GM23338 (cell line): ENCODE data around the gene BCR. TPM values are rescaled to one million over a fixed set of nuclear protein-coding genes. Genes with fewer than 3 reads are reported as not detected.
A peak's percentile ranks its signal among the peaks of the same experiment; 100 is the strongest.

Experiments
- ATAC-seq: fragments of 200-7000 bp; cut with Tn5 transposase; 3 replicates; pipeline ENCODE4 v1.9.1; 2020
- DNase-seq: peaks from one replicate; pipeline ENCODE4 v3.0.0-alpha.2; 2015; ENCODE audit warnings: low spot score
- H2AFZ ChIP-seq: fragments of 200-600 bp; sonication (generic); 2 replicates; pipeline ENCODE4 v1.8.0; 2016; ENCODE audit warnings: antibody characterized with exemption, mild to moderate bottlenecking, moderate library complexity
- H3F3A ChIP-seq: fragments of 200-600 bp; sonication (generic); replicated peaks from 2 replicates; pipeline ENCODE4 v1.8.0; 2017; ENCODE audit warnings: antibody characterized with exemption, mixed run types, low read depth
- H3K27ac ChIP-seq: fragments of 200-600 bp; sonication (generic); 2 replicates; pipeline ENCODE4 v1.6.1; 2016; ENCODE audit warnings: low read depth
- H3K27me3 ChIP-seq: fragments of 200-600 bp; sonication (generic); 2 replicates; pipeline ENCODE4 v1.8.0; 2016; ENCODE audit warnings: mild to moderate bottlenecking, mixed run types, moderate library complexity; ENCODE audit not compliant: insufficient read depth
- H3K36me3 ChIP-seq: fragments of 200-600 bp; sonication (generic); 2 replicates; pipeline ENCODE4 v1.8.0; 2016; ENCODE audit warnings: mild to moderate bottlenecking; ENCODE audit not compliant: insufficient read depth
- H3K4me1 ChIP-seq: fragments of 200-600 bp; sonication (generic); 2 replicates; pipeline ENCODE4 v1.8.0; 2016; ENCODE audit warnings: mild to moderate bottlenecking, moderate library complexity; ENCODE audit not compliant: insufficient read depth
- H3K4me2 ChIP-seq: fragments of 200-600 bp; sonication (generic); 2 replicates; pipeline ENCODE4 v1.7.1; 2017; ENCODE audit warnings: mixed run types
- H3K4me3 ChIP-seq: fragments of 200-600 bp; sonication (generic); 2 replicates; pipeline ENCODE4 v1.6.1; 2016; ENCODE audit warnings: mixed run types
- H3K79me2 ChIP-seq: fragments of 200-600 bp; sonication (generic); replicated peaks from 2 replicates; pipeline ENCODE4 v1.8.0; 2017; ENCODE audit warnings: mild to moderate bottlenecking; ENCODE audit not compliant: insufficient read depth
- H3K9me2 ChIP-seq: fragments of 200-600 bp; sonication (generic); 2 replicates; pipeline ENCODE4 v1.8.0; 2017; ENCODE audit not compliant: insufficient read depth
- H4K20me1 ChIP-seq: fragments of 200-600 bp; sonication (generic); replicated peaks from 2 replicates; pipeline ENCODE4 v1.8.0; 2017; ENCODE audit warnings: mild to moderate bottlenecking; ENCODE audit not compliant: insufficient read depth
- H3K27ac Mint-ChIP-seq: 2 replicates; pipeline ENCODE4 v1.8.0; 2020; ENCODE audit warnings: inconsistent platforms, mild to moderate bottlenecking, moderate library complexity, mixed read lengths
- H3K27me3 Mint-ChIP-seq: 3 replicates; pipeline ENCODE4 v1.8.0; 2022; ENCODE audit warnings: low read depth, mild to moderate bottlenecking, moderate library complexity, mixed read lengths, inconsistent platforms; ENCODE audit not compliant: insufficient read depth, poor library complexity
- H3K36me3 Mint-ChIP-seq: 3 replicates; pipeline ENCODE4 v1.8.0; 2021; ENCODE audit warnings: low read depth, mild to moderate bottlenecking, inconsistent platforms, moderate library complexity, mixed read lengths
- H3K4me1 Mint-ChIP-seq: 3 replicates; pipeline ENCODE4 v1.8.0; 2020; ENCODE audit warnings: mild to moderate bottlenecking, inconsistent platforms, mixed read lengths
- H3K4me3 Mint-ChIP-seq: 3 replicates; pipeline ENCODE4 v1.8.0; 2021; ENCODE audit warnings: moderate library complexity, mild to moderate bottlenecking, inconsistent platforms, mixed read lengths
- H3K9me3 Mint-ChIP-seq: 3 replicates; pipeline ENCODE4 v1.8.0; 2020; ENCODE audit warnings: moderate library complexity, mild to moderate bottlenecking, inconsistent platforms, mixed read lengths
- ETS1 ChIP-seq: IDR thresholded peaks from 2 replicates; pipeline ENCODE4 v1.6.1; 2016; ENCODE audit warnings: antibody characterized with exemption
- EZH2 ChIP-seq: fragments of 200-600 bp; sonication (generic); IDR thresholded peaks from one replicate; pipeline ENCODE4 v1.8.0; 2017; ENCODE audit warnings: antibody characterized with exemption, mild to moderate bottlenecking, low read depth; ENCODE audit not compliant: unreplicated experiment
- EZH2phosphoT487 ChIP-seq: fragments of 200-600 bp; sonication (generic); IDR thresholded peaks from one replicate; pipeline ENCODE4 v1.8.1; 2018; ENCODE audit warnings: antibody characterized with exemption; ENCODE audit not compliant: unreplicated experiment
- JUNB ChIP-seq: IDR thresholded peaks from one replicate; pipeline ENCODE4 v1.6.1; 2016; ENCODE audit warnings: antibody characterized with exemption; ENCODE audit not compliant: unreplicated experiment
- NANOG ChIP-seq: IDR thresholded peaks from 2 replicates; pipeline ENCODE4 v1.6.1; 2016; ENCODE audit warnings: antibody characterized with exemption, borderline replicate concordance
- POLR2AphosphoS5 ChIP-seq: IDR thresholded peaks from 2 replicates; pipeline ENCODE4 v1.6.1; 2016; ENCODE audit warnings: antibody characterized with exemption, low read depth
- STAT1 ChIP-seq: IDR thresholded peaks from one replicate; pipeline ENCODE4 v1.6.1; 2016; ENCODE audit warnings: antibody characterized with exemption; ENCODE audit not compliant: unreplicated experiment
- ZNF114 ChIP-seq: fragments of 250-450 bp; sonication (Bioruptor Pico); IDR thresholded peaks from 2 replicates; pipeline ENCODE4 v1.5.0; 2020; ENCODE audit warnings: mild to moderate bottlenecking, moderate library complexity
- ZNF462 ChIP-seq: fragments of 250-450 bp; sonication (Bioruptor Pico); IDR thresholded peaks from 2 replicates; pipeline ENCODE4 v1.5.0; 2020; ENCODE audit warnings: mild to moderate bottlenecking, moderate library complexity
- polyA plus RNA-seq: library from polyadenylated mRNA; unstranded; fragments of >200 nt; fragmentation: Nextera tagmentation; extraction: Ambion mirVana; gene quantifications from 2 replicates; pipeline ENCODE4 v1.2.1, GENCODE V29; 2016
- total RNA-seq: library from RNA; depleted of rRNA; stranded (reverse); fragments of >200 nt; shearing (Covaris generic); gene quantifications from 2 replicates; pipeline ENCODE4 v1.2.3, GENCODE V29; 2014
- TF ChIP-seq, protein P1 (sequence below), 2 experiments: fragments of 200-600 bp in 1 of 2; sonication (generic) in 1 of 2; conservative IDR thresholded peaks; 2 replicates each; pipeline versions ENCODE4 v1.5.1 to v1.6.1; 2016 to 2017; ENCODE audit warnings: antibody characterized with exemption in 2 of 2, low read depth in 2 of 2, mild to moderate bottlenecking in 2 of 2, moderate library complexity in 1 of 2

Gene BCR
- total and polyA plus RNA-seq, 2 experiments from 2014 or later = 17.7 to 121 TPM

DNA sequence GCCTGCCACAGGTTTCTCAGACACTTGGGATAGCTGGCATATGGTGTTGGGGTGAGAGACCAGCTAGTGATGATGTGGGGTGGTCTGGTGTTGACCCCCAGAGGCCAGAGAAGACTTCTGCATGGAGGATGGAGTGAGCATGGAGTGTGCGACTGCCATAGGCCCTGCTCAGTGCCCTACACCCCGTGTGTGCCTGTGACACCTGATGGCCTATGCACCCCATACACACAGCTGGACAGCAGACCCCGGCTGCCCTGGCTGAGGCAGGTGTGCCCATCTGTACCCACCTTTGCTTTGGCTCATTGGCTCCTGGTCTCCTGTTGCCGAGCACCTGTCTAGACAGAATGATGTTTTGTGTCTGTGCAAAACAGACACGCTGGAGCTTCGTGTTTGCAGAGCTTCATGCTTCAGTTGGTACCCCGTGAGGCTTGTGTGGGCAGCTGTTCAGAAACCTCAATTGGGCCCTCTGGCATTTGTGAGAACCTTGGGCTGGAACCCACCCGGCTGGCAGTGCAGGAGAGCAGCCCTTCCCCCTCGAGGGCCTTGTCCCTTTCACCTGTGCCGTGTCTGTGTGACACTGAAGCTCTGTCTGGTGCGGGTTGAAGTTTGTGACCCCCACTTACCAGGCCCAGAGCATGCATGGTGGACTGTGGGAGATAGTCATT is 27.6 kb downstream of the BCR start:
- H3K79me2 ChIP-seq = peaks cover 100% of the 10 kb centered on the region
- H3K9me2 ChIP-seq = no peaks in the 10 kb centered on the region
- peaks cover 30% of the 10 kb centered on the region for H3K36me3 Mint-ChIP-seq
- H3F3A ChIP-seq = no peaks in the 10 kb centered on the region
- DNase-seq (no peak), ATAC-seq (no peak)
- peak overlapping the region; percentile 48; the same call in 1 of the 2 replicates for H3K27ac Mint-ChIP-seq
- H3K27me3 ChIP-seq = no peaks in the 10 kb centered on the region
- no peak overlapping the region for H3K4me3 ChIP-seq
- H3K4me1 ChIP-seq = peaks cover 6% of the 10 kb centered on the region; the same call in 1 of the 2 replicates
- peaks cover 12% of the 10 kb centered on the region for H3K27me3 Mint-ChIP-seq
- peaks cover 32% of the 10 kb centered on the region for H3K4me1 Mint-ChIP-seq
- no peak for TF ChIP-seq STAT1
- TF ChIP-seq JUNB = no peak
- TF ChIP-seq, protein P1, sequence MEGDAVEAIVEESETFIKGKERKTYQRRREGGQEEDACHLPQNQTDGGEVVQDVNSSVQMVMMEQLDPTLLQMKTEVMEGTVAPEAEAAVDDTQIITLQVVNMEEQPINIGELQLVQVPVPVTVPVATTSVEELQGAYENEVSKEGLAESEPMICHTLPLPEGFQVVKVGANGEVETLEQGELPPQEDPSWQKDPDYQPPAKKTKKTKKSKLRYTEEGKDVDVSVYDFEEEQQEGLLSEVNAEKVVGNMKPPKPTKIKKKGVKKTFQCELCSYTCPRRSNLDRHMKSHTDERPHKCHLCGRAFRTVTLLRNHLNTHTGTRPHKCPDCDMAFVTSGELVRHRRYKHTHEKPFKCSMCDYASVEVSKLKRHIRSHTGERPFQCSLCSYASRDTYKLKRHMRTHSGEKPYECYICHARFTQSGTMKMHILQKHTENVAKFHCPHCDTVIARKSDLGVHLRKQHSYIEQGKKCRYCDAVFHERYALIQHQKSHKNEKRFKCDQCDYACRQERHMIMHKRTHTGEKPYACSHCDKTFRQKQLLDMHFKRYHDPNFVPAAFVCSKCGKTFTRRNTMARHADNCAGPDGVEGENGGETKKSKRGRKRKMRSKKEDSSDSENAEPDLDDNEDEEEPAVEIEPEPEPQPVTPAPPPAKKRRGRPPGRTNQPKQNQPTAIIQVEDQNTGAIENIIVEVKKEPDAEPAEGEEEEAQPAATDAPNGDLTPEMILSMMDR (conservative IDR thresholded peaks at IDR 0.05; ENCODE audit: low read depth in 2 of 2) = no peak
- TF ChIP-seq NANOG = no peak
- TF ChIP-seq EZH2phosphoT487 = no peak
- no peak for TF ChIP-seq ZNF114 (CRISPR knock-in tag)
- no peak for TF ChIP-seq ETS1
- no peak for TF ChIP-seq POLR2AphosphoS5
- no peak overlapping the region for H3K4me2 ChIP-seq
- H3K27ac ChIP-seq = no peak overlapping the region
- peaks cover 32% of the 10 kb centered on the region for H4K20me1 ChIP-seq
- no peaks in the 10 kb centered on the region for H3K36me3 ChIP-seq
- no peak overlapping the region for H3K4me3 Mint-ChIP-seq
- H3K9me3 Mint-ChIP-seq = no peaks in the 10 kb centered on the region
- no peak overlapping the region for H2AFZ ChIP-seq

DNA sequence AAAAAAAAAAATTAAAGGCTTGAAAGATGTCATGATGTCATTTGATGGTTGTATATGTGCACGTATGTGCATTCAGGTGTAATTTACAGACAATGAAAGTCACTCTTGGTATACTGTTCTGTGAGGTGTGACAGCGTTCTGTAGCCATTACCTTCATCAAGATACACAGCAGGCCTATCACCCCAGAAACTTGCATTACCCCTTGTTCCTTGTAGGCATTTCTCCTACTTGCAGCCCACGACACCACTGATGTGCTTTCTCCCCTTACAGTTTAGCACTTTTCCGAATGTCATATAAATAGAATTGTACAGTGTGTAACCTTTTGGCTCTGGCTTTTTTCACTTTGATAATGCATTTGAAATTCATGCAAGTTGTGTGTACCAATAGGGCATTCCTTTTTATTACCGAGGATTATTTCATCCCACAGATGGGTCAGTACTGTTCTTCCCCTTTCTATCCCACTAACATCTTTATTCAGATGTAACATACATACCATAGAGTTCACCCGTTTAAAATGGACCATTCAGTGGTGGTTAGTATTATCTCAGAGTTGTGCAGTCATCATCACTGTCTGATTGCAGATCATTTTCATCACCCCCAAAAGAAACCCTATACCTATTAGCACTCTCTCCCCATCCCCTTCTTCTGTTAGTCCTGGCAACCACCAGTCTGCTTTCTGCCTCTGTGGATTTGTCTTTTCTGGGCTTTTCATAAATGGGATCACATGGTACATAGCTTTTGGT is 30.3 kb downstream of the BCR start:
- H3K4me1 Mint-ChIP-seq = peaks cover 32% of the 10 kb centered on the region
- no peak overlapping the region for H3K27ac ChIP-seq
- H3K9me3 Mint-ChIP-seq = no peaks in the 10 kb centered on the region
- no peaks in the 10 kb centered on the region for H3K9me2 ChIP-seq
- no peaks in the 10 kb centered on the region for H3K27me3 ChIP-seq
- ATAC-seq (no peak), DNase-seq (no peak)
- H3K36me3 Mint-ChIP-seq = peaks cover 16% of the 10 kb centered on the region
- no peaks in the 10 kb centered on the region for H3K36me3 ChIP-seq
- H3K4me2 ChIP-seq = no peak overlapping the region
- H3K4me1 ChIP-seq = no peaks in the 10 kb centered on the region; the same call in 1 of the 2 replicates
- peaks cover 42% of the 10 kb centered on the region for H4K20me1 ChIP-seq
- H3K27ac Mint-ChIP-seq = no peak overlapping the region
- H2AFZ ChIP-seq = no peak overlapping the region
- H3K79me2 ChIP-seq = peaks cover 100% of the 10 kb centered on the region
- TF ChIP-seq EZH2phosphoT487 (no peak), ZNF462 (CRISPR knock-in tag) (no peak), EZH2 (no peak)
- 0 out of 2 replicates have a peak, but pooled peaks cover 3% of the 10 kb centered on the region for H3F3A ChIP-seq
- no peak overlapping the region for H3K4me3 ChIP-seq
- peaks cover 11% of the 10 kb centered on the region for H3K27me3 Mint-ChIP-seq
- H3K4me3 Mint-ChIP-seq = no peak overlapping the region
